Epidermal melanocyte (primary cell): Measurements from ENCODE around the gene WDR93.

Experiments
- DNase-seq: peaks from one replicate; pipeline ENCODE4 v3.0.0; 2011; ENCODE audit warnings: low spot score; ENCODE audit not compliant: insufficient read length

The WDR93 gene

GRCh38 chr15:89790206-89790605, 99.6 kb downstream of the WDR93 start:
- DNase-seq, result no peak

GRCh38 chr15:89790661-89791060, 100.0 kb downstream of the WDR93 start:
- DNase-seq, result no peak

GRCh38 chr15:89792106-89792805, 101.6 kb downstream of the WDR93 start:
- DNase-seq, result no peak
